A549 (cell line): Measurements from ENCODE around the gene C5AR1. TPM values are rescaled to one million over a fixed set of nuclear protein-coding genes. Genes with fewer than 3 reads are reported as not detected.

Experiments
- ATAC-seq, 2 experiments: fragments of 200-7000 bp in 1 of 2; fragments of >200 bp in 1 of 2; cut with Nextera tagmentation in 1 of 2; cut with Tn5 transposase in 1 of 2; 3 replicates each; pipeline versions ENCODE4 v1.8.0 to v1.9.1; 2018 to 2020; ENCODE audit warnings: mild to moderate bottlenecking in 1 of 2, moderate library complexity in 1 of 2
- CTCF ChIA-PET: fragments of 300-600 bp; sonication (Branson Sonifier 250); formaldehyde crosslinking; extraction: SDS; loops from one replicate; lab custom pipeline; 2021; ENCODE audit warnings: antibody characterized with exemption, inconsistent platforms; lab: Yijun Ruan, JAX
- POLR2A ChIA-PET: fragments of 350-600 bp; formaldehyde crosslinking; extraction: SDS; loops from one replicate; lab custom pipeline; 2021; ENCODE audit warnings: antibody characterized with exemption, inconsistent platforms; lab: Yijun Ruan, JAX
- DNase-seq, 2 experiments: peaks; one replicate each; pipeline versions ENCODE4 v3.0.0 to v3.0.0-alpha.2; 2011 to 2016; ENCODE audit warnings: low read depth in 1 of 2, low spot score in 1 of 2
- FAIRE-seq: peaks from 2 replicates; lab custom pipeline; 2011; peaks lifted over from hg19 to GRCh38; lab: Jason Lieb, UNC
- H3K27ac ChIP-seq, 2 experiments: fragments of >200 bp; sonication (Bioruptor Twin); formaldehyde crosslinking; 3 replicates each; pipeline ENCODE4 v1.5.1; 2016 to 2017
- H3K4me1 ChIP-seq: fragments of >200 bp; sonication (Bioruptor Twin); formaldehyde crosslinking; 3 replicates; pipeline ENCODE4 v1.6.1; 2016
- H3K4me2 ChIP-seq: fragments of >200 bp; sonication (Bioruptor Twin); formaldehyde crosslinking; 3 replicates; pipeline ENCODE4 v1.6.1; 2016
- H3K4me3 ChIP-seq: fragments of >200 bp; sonication (Bioruptor Twin); formaldehyde crosslinking; 3 replicates; pipeline ENCODE4 v1.5.1; 2016
- H3K9me3 ChIP-seq: fragments of >200 bp; sonication (Bioruptor Twin); formaldehyde crosslinking; 3 replicates; pipeline ENCODE4 v1.6.1; 2016
- BHLHE40 ChIP-seq: IDR thresholded peaks from 2 replicates; pipeline ENCODE4 v1.6.1; 2012; ENCODE audit warnings: low read depth, low read length, inconsistent platforms
- CBX2 ChIP-seq: fragments of 200-600 bp; sonication (generic); IDR thresholded peaks from 2 replicates; pipeline ENCODE4 v1.6.1; 2016; ENCODE audit warnings: low read depth, mild to moderate bottlenecking, borderline replicate concordance
- CEBPB ChIP-seq, 2 experiments: fragments of >200 bp in 1 of 2; sonication (Bioruptor Twin) in 1 of 2; formaldehyde crosslinking in 1 of 2; IDR thresholded peaks; 2 replicates each; pipeline ENCODE4 v1.6.1; 2012 to 2016
- CHD2 ChIP-seq: fragments of 150-350 bp; IDR thresholded peaks from 2 replicates; pipeline ENCODE4 v1.6.1; 2014; ENCODE audit warnings: low read length; ENCODE audit not compliant: partially characterized antibody
- CHD4 ChIP-seq: fragments of 200-600 bp; sonication (generic); IDR thresholded peaks from 2 replicates; pipeline ENCODE4 v1.6.1; 2016; ENCODE audit warnings: antibody characterized with exemption, mild to moderate bottlenecking, borderline replicate concordance
- EHF ChIP-seq: fragments of 250-450 bp; sonication (Bioruptor Pico); IDR thresholded peaks from 2 replicates; pipeline ENCODE4 v1.5.0; 2020; ENCODE audit warnings: mild to moderate bottlenecking
- ELK1 ChIP-seq: fragments of 150-350 bp; IDR thresholded peaks from 2 replicates; pipeline ENCODE4 v1.6.1; 2014; ENCODE audit warnings: low read depth, mild to moderate bottlenecking, low read length
- FOXS1 ChIP-seq: fragments of 250-450 bp; sonication (Bioruptor Pico); IDR thresholded peaks from 2 replicates; pipeline ENCODE4 v1.5.0; 2020; ENCODE audit warnings: mild to moderate bottlenecking, moderate library complexity
- GATA3 ChIP-seq: IDR thresholded peaks from 2 replicates; pipeline ENCODE4 v1.6.1; 2012; ENCODE audit warnings: borderline replicate concordance
- HDAC2 ChIP-seq: fragments of 200-600 bp; sonication (generic); IDR thresholded peaks from 2 replicates; pipeline ENCODE4 v1.6.1; 2016
- HEYL ChIP-seq: fragments of 250-450 bp; sonication (Bioruptor Pico); IDR thresholded peaks from 2 replicates; pipeline ENCODE4 v1.8.0; 2021; ENCODE audit warnings: mild to moderate bottlenecking, moderate library complexity
- HMGXB4 ChIP-seq: fragments of 250-450 bp; sonication (Bioruptor Pico); IDR thresholded peaks from 2 replicates; pipeline ENCODE4 v1.5.0; 2021; ENCODE audit warnings: mild to moderate bottlenecking, moderate library complexity, borderline replicate concordance
- HOXB5 ChIP-seq: fragments of 250-450 bp; sonication (Bioruptor Pico); IDR thresholded peaks from 2 replicates; pipeline ENCODE4 v1.5.0; 2020; ENCODE audit warnings: mild to moderate bottlenecking, moderate library complexity
- JUN ChIP-seq, 2 experiments: fragments of >200 bp; sonication (Bioruptor Twin); formaldehyde crosslinking; IDR thresholded peaks; 2 replicates in 1 of 2; 3 replicates in 1 of 2; pipeline ENCODE4 v1.6.1; 2016 to 2017
- JUNB ChIP-seq: fragments of >200 bp; sonication (Bioruptor Twin); formaldehyde crosslinking; IDR thresholded peaks from 2 replicates; pipeline ENCODE4 v1.6.1; 2016
- MAFK ChIP-seq: fragments of 450-650 bp; IDR thresholded peaks from 2 replicates; pipeline ENCODE4 v1.6.1; 2014; ENCODE audit not compliant: partially characterized antibody
- NPAS2 ChIP-seq: fragments of 250-450 bp; sonication (Bioruptor Pico); IDR thresholded peaks from 2 replicates; pipeline ENCODE4 v1.8.0; 2022; ENCODE audit warnings: mild to moderate bottlenecking, moderate library complexity, borderline replicate concordance
- PHF8 ChIP-seq: fragments of 200-600 bp; sonication (generic); IDR thresholded peaks from 2 replicates; pipeline ENCODE4 v1.6.1; 2016; ENCODE audit warnings: low read depth, mild to moderate bottlenecking, antibody characterized with exemption, moderate library complexity, borderline replicate concordance
- POLR2AphosphoS2 ChIP-seq: conservative IDR thresholded peaks from 2 replicates; pipeline ENCODE4 v1.6.1; 2012; ENCODE audit warnings: low read length, improper control_type of control experiment, inconsistent platforms
- RARB ChIP-seq: fragments of 250-450 bp; sonication (Bioruptor Pico); IDR thresholded peaks from 2 replicates; pipeline ENCODE4 v1.8.0; 2021; ENCODE audit warnings: mild to moderate bottlenecking, moderate library complexity
- RCOR1 ChIP-seq: fragments of 150-350 bp; IDR thresholded peaks from 2 replicates; pipeline ENCODE4 v1.6.1; 2014; ENCODE audit warnings: antibody characterized with exemption, low read length, low read depth
- RFX5 ChIP-seq: fragments of 450-650 bp; IDR thresholded peaks from 2 replicates; pipeline ENCODE4 v1.7.1; 2014; ENCODE audit warnings: antibody characterized with exemption, mild to moderate bottlenecking, moderate library complexity
- TP53 ChIP-seq: fragments of 250-450 bp; sonication (Bioruptor Pico); IDR thresholded peaks from 2 replicates; pipeline ENCODE4 v1.5.0; 2021; ENCODE audit warnings: mild to moderate bottlenecking, moderate library complexity
- WGBS: methylation state at CpG from one replicate; pipeline ENCODE4 v1.1.6; 2017; ENCODE audit errors: missing lambda C conversion rate; 5-methylcytosine and 5-hydroxymethylcytosine counted together
- polyA plus RNA-seq, 4 experiments: library from polyadenylated mRNA; depleted of rRNA in 3 of 4; stranded (reverse); fragments of >200 nt; fragmentation: RNase III in 1 of 4; extraction: RNeasy Plus Mini Kit Qiagen cat#74134 plus additional on column Dnase treatment in 1 of 4; gene quantifications; 2 replicates in 3 of 4; 3 replicates in 1 of 4; pipeline ENCODE4 v1.2.3, GENCODE V29; 2011 to 2017
- TF ChIP-seq, protein P1 (sequence below): fragments of >200 bp; sonication (Bioruptor Twin); formaldehyde crosslinking; IDR thresholded peaks from 3 replicates; pipeline ENCODE4 v1.6.1; 2016
- TF ChIP-seq, protein P2 (sequence below): fragments of >200 bp; sonication (Bioruptor Twin); formaldehyde crosslinking; IDR thresholded peaks from 2 replicates; pipeline ENCODE4 v1.6.1; 2016

Gene C5AR1
- polyA plus RNA-seq, 2 of the 4 experiments (the other 2 are of a cell fraction): 1.6 to 3.4 TPM

DNA sequence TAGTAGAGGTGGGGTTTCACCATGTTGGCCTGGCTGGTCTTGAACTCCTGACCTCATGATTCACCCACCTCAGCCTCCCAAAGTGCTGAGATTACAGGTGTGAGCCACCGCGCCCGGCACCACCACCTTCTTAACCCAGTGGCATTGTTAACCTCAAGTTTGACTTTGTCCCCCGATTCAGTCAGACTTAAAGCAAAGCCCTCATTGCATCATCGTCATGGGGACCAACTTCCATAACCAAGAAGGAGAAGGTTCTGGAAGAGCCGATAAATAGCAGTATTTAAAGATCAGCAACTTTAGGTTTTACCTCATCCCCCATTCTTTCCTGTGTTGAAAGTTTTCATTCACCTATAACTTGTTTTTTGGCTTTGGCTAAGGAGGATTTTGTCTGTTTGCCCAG lies 41.6 kb upstream of the C5AR1 start:
- 87% methylated on average over 6 of the region's 6 CpGs for WGBS
- ChIA-PET POLR2A (no interaction called here), CTCF (interaction anchor here (0.9 to 7.2 kb wide), 7 partner anchors 14 to 81 kb away, joined by 3 to 32 read pairs (median 5); partner anchors contain the start of gene DHX34)
- H3K27ac ChIP-seq: no peak overlapping the region
- no peak for TF ChIP-seq FOXS1 (CRISPR knock-in tag)
- TF ChIP-seq CHD4: no peak
- no peak for TF ChIP-seq BHLHE40
- no peak for TF ChIP-seq EHF
- no peak for TF ChIP-seq HDAC2
- no peak for TF ChIP-seq ELK1
- TF ChIP-seq NPAS2 (CRISPR knock-in tag): no peak
- no peak for TF ChIP-seq TP53 (CRISPR knock-in tag)
- no peak for TF ChIP-seq MAFK
- no peak for TF ChIP-seq HMGXB4
- no peak overlapping the region for H3K4me2 ChIP-seq
- FAIRE-seq (no peak), ATAC-seq (no peak), DNase-seq (no peak)
- H3K9me3 ChIP-seq: no peaks in the 10 kb centered on the region
- no peak overlapping the region for H3K4me3 ChIP-seq
- peaks cover 8% of the 10 kb centered on the region; the same call in 2 of the 3 replicates for H3K4me1 ChIP-seq

- H3K4me3 ChIP-seq: no peak overlapping the region
- 93% methylated on average over 7 of the region's 7 CpGs for WGBS
- H3K9me3 ChIP-seq: no peaks in the 10 kb centered on the region
- FAIRE-seq (no peak), ATAC-seq (no peak), DNase-seq (no peak)
- CTCF ChIA-PET: interaction anchor here (1.4 to 7.2 kb wide), 8 partner anchors 9 to 58 kb away, joined by 3 to 32 read pairs (median 7); partner anchors contain the start of gene CCDC9
- no peak overlapping the region for H3K27ac ChIP-seq
- H3K4me2 ChIP-seq: no peak overlapping the region
- POLR2A ChIA-PET: interaction anchor here (1.1 kb wide), 1 partner anchor 13 kb away, joined by 7 read pairs; the partner anchor contains the start of gene CCDC9
- peaks cover 8% of the 10 kb centered on the region; the same call in 2 of the 3 replicates for H3K4me1 ChIP-seq
- no peak for TF ChIP-seq RARB (CRISPR knock-in tag)
- TF ChIP-seq CBX2: no peak
- no peak for TF ChIP-seq JUN (IDR thresholded peaks at IDR 0.05)
- no peak for TF ChIP-seq PHF8
- no peak for TF ChIP-seq POLR2AphosphoS2
- TF ChIP-seq CEBPB (IDR thresholded peaks at IDR 0.05): no peak
- TF ChIP-seq JUNB: no peak
- TF ChIP-seq, protein P1, sequence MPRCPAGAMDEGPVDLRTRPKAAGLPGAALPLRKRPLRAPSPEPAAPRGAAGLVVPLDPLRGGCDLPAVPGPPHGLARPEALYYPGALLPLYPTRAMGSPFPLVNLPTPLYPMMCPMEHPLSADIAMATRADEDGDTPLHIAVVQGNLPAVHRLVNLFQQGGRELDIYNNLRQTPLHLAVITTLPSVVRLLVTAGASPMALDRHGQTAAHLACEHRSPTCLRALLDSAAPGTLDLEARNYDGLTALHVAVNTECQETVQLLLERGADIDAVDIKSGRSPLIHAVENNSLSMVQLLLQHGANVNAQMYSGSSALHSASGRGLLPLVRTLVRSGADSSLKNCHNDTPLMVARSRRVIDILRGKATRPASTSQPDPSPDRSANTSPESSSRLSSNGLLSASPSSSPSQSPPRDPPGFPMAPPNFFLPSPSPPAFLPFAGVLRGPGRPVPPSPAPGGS: no peak
These were observed 40.1 kb upstream of the C5AR1 start for GRCh38 chr19:47269596-47269995.

DNA sequence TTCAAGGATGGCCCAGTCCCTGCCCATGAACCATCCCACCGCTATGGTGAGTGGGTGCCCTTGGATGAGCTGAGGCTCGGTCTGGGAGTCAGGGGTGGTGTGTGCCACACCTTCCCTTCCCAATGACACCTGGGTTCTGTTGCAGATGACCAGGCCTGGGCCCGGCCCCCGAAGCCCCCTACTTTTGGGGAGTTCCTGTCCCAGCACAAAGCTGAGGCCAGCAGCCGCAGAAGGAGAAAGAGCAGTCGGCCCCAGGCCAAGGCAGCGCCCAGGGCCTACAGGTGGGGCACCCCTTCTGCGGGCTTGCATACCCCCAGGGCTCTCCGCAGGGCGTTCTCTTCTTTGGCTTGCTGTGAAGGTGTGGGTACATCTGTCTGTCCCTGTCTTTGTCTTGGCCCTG lies 39.3 kb upstream of the C5AR1 start:
- H3K4me3 ChIP-seq: no peak overlapping the region
- POLR2A ChIA-PET: interaction anchor here (1.1 to 1.5 kb wide), 3 partner anchors 8 to 26 kb away, joined by 3 to 7 read pairs (median 4); partner anchors contain the start of gene CCDC9
- no peaks in the 10 kb centered on the region for H3K9me3 ChIP-seq
- no peak overlapping the region for H3K4me2 ChIP-seq
- DNase-seq: no peak
- H3K4me1 ChIP-seq: peaks cover 13% of the 10 kb centered on the region
- H3K27ac ChIP-seq: no peak overlapping the region
- no peak for FAIRE-seq
- CTCF ChIA-PET: interaction anchor here (1.4 to 7.2 kb wide), 7 partner anchors 9 to 59 kb away, joined by 3 to 32 read pairs (median 8); partner anchors contain the start of gene CCDC9
- ATAC-seq: no peak
- TF ChIP-seq RFX5 (no peak), HEYL (CRISPR knock-in tag) (no peak), PHF8 (no peak), RCOR1 (no peak), GATA3 (no peak), CHD2 (no peak), HOXB5 (CRISPR knock-in tag) (no peak), HDAC2 (no peak)
- TF ChIP-seq, protein P2, sequence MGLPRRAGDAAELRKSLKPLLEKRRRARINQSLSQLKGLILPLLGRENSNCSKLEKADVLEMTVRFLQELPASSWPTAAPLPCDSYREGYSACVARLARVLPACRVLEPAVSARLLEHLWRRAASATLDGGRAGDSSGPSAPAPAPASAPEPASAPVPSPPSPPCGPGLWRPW: no peak
- 96% methylated on average over 10 of the region's 10 CpGs for WGBS
